C4-2B (cell line): ENCODE results near the gene TAF15.

ENCODE experiments used
- H3K27ac ChIP-seq: fragments of 450-650 bp; 2 replicates; pipeline ENCODE4 v1.5.1; 2017
- CTCF ChIP-seq: fragments of 450-650 bp; conservative IDR thresholded peaks from 2 replicates; pipeline ENCODE4 v1.5.1; 2017; ENCODE audit warnings: mild to moderate bottlenecking
- ZFX ChIP-seq: fragments of 450-650 bp; IDR thresholded peaks from 2 replicates; pipeline ENCODE4 v1.6.1; 2017

TAF15 gene

DNA sequence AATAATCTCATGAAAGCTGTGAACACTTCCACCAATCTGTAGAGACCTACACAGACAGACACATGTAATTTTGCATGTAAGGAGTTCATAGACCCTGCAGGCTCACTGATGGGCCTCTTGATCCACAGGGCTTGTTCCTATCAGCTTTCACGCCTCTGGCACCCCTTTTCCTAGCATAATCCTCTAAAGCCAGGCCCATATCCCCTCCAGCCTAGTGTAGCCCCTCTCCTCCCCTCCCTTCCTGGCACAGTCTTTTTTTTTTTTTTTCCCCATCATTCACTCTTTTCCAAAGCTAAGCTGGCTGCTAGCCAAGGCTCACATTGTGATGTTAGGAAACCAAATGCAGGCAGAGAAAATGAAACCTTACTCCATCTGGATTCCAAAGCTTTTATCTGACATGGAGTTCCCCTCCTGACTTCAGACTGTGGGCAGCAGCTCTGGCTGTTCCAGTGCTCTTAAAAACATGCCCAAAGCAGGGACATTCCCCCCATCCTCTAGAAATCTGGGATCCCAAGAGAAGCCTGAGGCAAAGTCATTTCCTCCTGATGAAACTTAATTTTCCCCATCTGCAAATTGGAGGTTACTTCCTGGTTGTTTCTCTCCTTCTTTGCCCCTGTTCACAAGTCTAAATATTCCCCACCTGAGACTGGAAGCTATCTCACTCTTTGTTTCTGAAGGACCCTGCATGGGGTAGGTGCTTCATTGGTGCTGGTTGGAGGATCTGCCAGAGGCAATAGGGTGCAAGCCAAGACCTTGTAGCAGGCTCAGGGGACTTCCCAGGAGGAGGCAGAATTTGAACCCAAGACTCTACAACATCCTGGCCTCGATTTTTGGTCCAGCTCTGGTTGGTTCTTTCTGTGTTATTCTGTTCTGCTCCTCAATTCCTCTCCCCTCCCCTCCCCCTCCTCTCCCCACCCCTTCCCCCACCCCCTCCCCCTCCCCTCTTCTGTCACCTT lies 80.8 kb downstream of the TAF15 start:
- TF ChIP-seq CTCF (no peak), ZFX (no peak)
- no peak overlapping the region; the same call in 1 of the 2 replicates for H3K27ac ChIP-seq

GRCh38 chr17:35890774-35891155 lies 81.5 kb downstream of the TAF15 start:
- no peak overlapping the region for H3K27ac ChIP-seq
- no peak for TF ChIP-seq ZFX

GRCh38 chr17:35891269-35891668 lies 82.0 kb downstream of the TAF15 start:
- TF ChIP-seq ZFX (no peak), CTCF (no peak)
- no peak overlapping the region for H3K27ac ChIP-seq

GRCh38 chr17:35892091-35893035 lies 83.1 kb downstream of the TAF15 start:
- no peak overlapping the region for H3K27ac ChIP-seq
- TF ChIP-seq CTCF, result no peak
- no peak for TF ChIP-seq ZFX

GRCh38 chr17:35893751-35894150 lies 84.5 kb downstream of the TAF15 start:
- no peak overlapping the region for H3K27ac ChIP-seq
- no peak for TF ChIP-seq ZFX
- TF ChIP-seq CTCF, result no peak

DNA sequence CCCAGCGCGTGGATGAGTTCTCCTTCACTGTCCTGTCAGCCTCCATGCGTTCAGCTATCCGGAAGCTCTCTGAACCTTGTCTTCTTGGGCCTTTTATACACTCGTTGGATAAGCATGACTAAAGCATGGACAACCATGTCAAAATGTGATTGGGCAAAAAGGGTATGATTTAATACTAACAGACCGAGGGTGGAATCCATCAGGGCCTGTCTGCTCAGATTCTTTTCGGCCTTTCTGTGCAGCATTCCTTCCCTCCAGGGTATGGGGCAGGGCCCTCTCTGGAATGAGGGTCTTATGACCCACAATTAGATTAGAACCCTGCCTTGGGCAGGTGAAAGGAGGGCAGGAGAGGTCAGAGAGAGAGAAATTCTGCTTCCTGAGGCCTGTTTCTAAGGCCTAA lies 84.9 kb downstream of the TAF15 start:
- H3K27ac ChIP-seq, result no peak overlapping the region
- TF ChIP-seq CTCF (no peak), ZFX (no peak)

GRCh38 chr17:35895636-35896587 lies 86.6 kb downstream of the TAF15 start:
- no peak overlapping the region for H3K27ac ChIP-seq
- TF ChIP-seq ZFX (no peak), CTCF (no peak)
